Measurements from ENCODE around the gene UBR4. TPM values are rescaled to one million over a fixed set of nuclear protein-coding genes. Genes with fewer than 3 reads are reported as not detected.

Gene UBR4
- total and polyA plus RNA-seq, 2 of the 8 experiments (the other 6 are each of a cell fraction or from before 2014, with no cell fraction given): 139 to 152 TPM

GRCh38 chr1:19203440-19203839 is 6.6 kb downstream of the UBR4 start (continued):
- TF ChIP-seq CHD7 (IDR thresholded peaks at IDR 0.05; ENCODE audit: insufficient replicate concordance, low read length) (no peak), SAP30 (IDR thresholded peaks at IDR 0.05; ENCODE audit: insufficient read depth, insufficient replicate concordance, low read length) (no peak)
